GM12873 (cell line): ENCODE results near the gene SZT2.

Experiments
- CTCF ChIP-seq: IDR thresholded peaks from 2 replicates; pipeline ENCODE4 v1.5.1; 2012; ENCODE audit warnings: low read depth, mild to moderate bottlenecking, moderate library complexity, low read length, control low read depth; ENCODE audit not compliant: insufficient read depth; ENCODE audit errors: missing control alignments

Gene SZT2

DNA sequence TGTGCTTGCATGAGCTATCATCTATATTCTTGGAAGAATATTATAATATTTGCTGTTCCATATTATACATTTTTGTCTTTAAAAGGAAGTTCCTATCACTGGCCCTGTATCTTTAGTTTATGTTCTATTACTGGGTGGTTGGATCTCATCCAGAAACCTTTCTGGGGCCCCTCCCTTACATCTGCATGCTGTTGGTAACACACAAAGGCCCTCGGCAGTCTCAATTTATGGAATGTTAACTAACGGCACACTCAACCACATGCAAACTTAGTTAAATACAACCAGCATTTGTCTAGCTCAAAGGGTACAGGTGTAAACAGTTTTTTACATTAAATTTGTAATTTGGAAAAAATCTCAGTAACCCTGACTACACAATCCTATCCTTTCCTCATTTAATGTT lies 73.8 kb downstream of the SZT2 start:
- TF ChIP-seq CTCF, result no peak

GRCh38 chr1:43464681-43465504 lies 75.2 kb downstream of the SZT2 start:
- TF ChIP-seq CTCF, result no peak

GRCh38 chr1:43465505-43466067 lies 75.9 kb downstream of the SZT2 start:
- no peak for TF ChIP-seq CTCF

DNA sequence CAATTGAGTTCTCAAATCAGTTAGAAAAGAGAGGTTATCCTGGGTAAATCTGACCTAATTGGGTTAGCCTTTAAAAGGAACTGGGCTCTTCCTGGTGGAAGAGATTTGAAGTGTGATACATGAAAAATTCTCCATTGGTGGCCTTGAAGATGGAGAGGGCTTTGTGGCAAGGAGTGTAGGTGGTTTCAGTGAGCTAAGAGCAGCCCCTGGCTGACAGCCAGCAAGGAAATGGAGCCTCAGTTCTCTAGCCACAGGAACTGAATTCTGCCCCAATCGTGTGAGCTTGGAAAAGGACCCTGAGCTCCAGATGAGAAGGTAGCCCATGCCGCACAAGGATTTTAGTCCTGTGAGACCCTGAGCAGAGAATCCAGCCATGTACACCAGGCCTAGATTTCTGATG lies 76.7 kb downstream of the SZT2 start:
- TF ChIP-seq CTCF, result no peak

- no peak for TF ChIP-seq CTCF
Observed at GRCh38 chr1:43468414-43468813, 78.7 kb downstream of the SZT2 start.

DNA sequence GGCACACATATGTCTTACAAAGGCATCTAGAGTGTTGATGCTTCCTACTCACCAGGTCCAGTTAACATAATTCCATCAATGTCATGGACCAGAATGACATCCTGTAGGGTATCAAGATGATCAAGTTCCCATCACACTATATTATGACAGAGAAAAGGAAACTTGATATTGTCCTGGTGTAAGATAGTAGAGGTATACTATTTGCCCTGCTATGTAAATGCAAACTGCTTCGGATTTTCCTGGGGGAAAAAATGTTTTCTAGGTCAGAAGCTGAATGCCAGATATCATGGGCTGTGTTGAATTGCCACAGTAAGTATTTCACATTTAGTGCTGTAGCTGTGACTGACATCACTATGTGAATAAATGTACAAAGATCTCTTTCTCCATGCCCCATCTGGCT lies 80.2 kb downstream of the SZT2 start:
- no peak for TF ChIP-seq CTCF

DNA sequence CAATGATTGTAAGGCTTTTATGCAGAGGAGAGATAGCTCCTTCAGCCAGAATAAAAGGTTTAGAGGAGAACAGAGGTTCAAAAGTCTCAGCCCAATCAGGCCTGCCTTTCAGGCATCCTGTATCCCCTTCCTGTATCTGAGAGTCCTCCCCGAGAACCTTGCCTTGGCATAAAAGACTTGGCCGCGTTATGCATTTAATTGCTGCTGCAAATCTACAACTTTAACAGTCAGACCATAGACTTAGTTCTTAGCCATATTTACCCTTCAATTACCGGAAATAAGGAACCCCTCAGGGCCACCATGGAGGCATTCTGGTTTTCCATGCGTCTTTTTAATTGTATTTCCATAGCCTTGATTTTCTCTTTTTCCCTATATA lies 82.4 kb downstream of the SZT2 start:
- no peak for TF ChIP-seq CTCF
